GM19025 (cell line): Measurements from ENCODE around the gene PRKACA.

Experiments
- ATAC-seq: cut with Tn5 transposase; IDR thresholded peaks from one replicate; pipeline ENCODE4 v1.9.1; 2021; ENCODE audit warnings: mild to moderate bottlenecking, low read depth, moderate library complexity; ENCODE audit not compliant: unreplicated experiment

Gene PRKACA

GRCh38 chr19:14073925-14074838 is 43.4 kb downstream of the PRKACA start:
- no peak for ATAC-seq

- peak; percentile 44 for ATAC-seq
Observed at GRCh38 chr19:14073261-14073924, 44.2 kb downstream of the PRKACA start.

- no peak for ATAC-seq
Observed at GRCh38 chr19:14072535-14073260, 44.9 kb downstream of the PRKACA start, which contains the start of gene MISP3. TSS of gene MISP3 (plus strand) at chr19:14072786. CDS start at chr19:14073310, 524 bp downstream.

GRCh38 chr19:14070268-14071050 is 47.1 kb downstream of the PRKACA start:
- ATAC-seq = no peak

- no peak for ATAC-seq
Observed at GRCh38 chr19:14066134-14066533, 51.4 kb downstream of the PRKACA start.

- no peak for ATAC-seq
Observed at GRCh38 chr19:14063105-14063504, 54.5 kb downstream of the PRKACA start.

GRCh38 chr19:14062558-14062855 is 55.1 kb downstream of the PRKACA start:
- ATAC-seq = no peak

- no peak for ATAC-seq
Observed at GRCh38 chr19:14061751-14062557, 55.6 kb downstream of the PRKACA start, which contains the start of gene PALM3. TSS of gene PALM3 (minus strand) at chr19:14062076. CDS start at chr19:14061980, 96 bp downstream.

- ATAC-seq = no peak
Observed at GRCh38 chr19:14061081-14061749, 56.3 kb downstream of the PRKACA start.

GRCh38 chr19:14059652-14060155 is 57.9 kb downstream of the PRKACA start:
- no peak for ATAC-seq

- ATAC-seq = no peak
Observed at GRCh38 chr19:14059093-14059480, 58.5 kb downstream of the PRKACA start.

GRCh38 chr19:14058182-14059092 is 59.1 kb downstream of the PRKACA start:
- ATAC-seq = no peak

GRCh38 chr19:14056741-14057356 is 60.7 kb downstream of the PRKACA start:
- no peak for ATAC-seq

- no peak for ATAC-seq
Observed at GRCh38 chr19:14056069-14056666, 61.4 kb downstream of the PRKACA start.

GRCh38 chr19:14055396-14055795 is 62.2 kb downstream of the PRKACA start:
- ATAC-seq = no peak

GRCh38 chr19:14054721-14055120 is 62.8 kb downstream of the PRKACA start:
- no peak for ATAC-seq

GRCh38 chr19:14054099-14054498 is 63.5 kb downstream of the PRKACA start:
- no peak for ATAC-seq
